GM18498 (cell line): ENCODE data around the gene PSMD2.

Source experiments
- ATAC-seq: cut with Tn5 transposase; IDR thresholded peaks from one replicate; pipeline ENCODE4 v1.9.1; 2021; ENCODE audit warnings: mild to moderate bottlenecking, moderate library complexity; ENCODE audit not compliant: unreplicated experiment

The PSMD2 gene

GRCh38 chr3:184354121-184354728, 55.2 kb downstream of the PSMD2 start:
- no peak for ATAC-seq

GRCh38 chr3:184354754-184355153, 55.7 kb downstream of the PSMD2 start:
- ATAC-seq: no peak

DNA sequence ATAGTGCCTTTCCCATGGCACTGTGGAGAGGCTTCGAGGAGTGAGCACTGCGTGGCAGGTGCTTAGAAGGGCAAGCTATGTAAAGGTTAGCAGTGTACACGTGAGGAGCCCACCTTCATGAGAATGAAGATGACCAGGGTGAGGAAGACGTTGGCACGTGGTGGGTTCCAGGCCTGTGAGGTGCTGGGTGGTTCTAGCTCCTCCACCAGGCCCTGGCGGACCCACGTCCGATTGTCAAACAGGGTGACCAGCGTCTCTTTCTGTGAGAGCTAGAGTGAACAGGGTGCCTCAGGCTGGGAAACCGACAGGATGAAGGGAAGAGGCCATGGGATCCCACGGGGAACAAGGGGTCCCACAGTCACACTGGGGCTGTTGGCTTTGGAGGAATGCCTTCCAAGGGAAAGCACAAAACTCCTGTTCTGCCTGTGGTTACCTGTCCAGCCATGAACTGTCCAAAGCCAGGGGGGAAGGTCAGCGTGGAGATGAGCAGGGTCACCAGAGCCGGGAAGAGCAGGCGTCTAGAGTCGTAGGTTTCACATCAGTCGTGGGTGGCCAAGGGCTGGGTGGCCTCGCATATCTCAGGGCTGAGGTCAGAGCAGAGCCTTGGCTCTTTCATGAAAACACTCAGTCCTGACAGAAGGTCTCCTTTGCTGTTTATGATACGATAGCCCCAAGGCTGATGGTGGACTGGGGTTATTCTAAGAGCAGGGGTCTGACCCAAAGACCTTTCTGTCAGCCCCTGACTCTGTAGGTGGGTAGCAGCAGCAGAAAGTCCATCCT, 56.4 kb downstream of the PSMD2 start:
- no peak for ATAC-seq

DNA sequence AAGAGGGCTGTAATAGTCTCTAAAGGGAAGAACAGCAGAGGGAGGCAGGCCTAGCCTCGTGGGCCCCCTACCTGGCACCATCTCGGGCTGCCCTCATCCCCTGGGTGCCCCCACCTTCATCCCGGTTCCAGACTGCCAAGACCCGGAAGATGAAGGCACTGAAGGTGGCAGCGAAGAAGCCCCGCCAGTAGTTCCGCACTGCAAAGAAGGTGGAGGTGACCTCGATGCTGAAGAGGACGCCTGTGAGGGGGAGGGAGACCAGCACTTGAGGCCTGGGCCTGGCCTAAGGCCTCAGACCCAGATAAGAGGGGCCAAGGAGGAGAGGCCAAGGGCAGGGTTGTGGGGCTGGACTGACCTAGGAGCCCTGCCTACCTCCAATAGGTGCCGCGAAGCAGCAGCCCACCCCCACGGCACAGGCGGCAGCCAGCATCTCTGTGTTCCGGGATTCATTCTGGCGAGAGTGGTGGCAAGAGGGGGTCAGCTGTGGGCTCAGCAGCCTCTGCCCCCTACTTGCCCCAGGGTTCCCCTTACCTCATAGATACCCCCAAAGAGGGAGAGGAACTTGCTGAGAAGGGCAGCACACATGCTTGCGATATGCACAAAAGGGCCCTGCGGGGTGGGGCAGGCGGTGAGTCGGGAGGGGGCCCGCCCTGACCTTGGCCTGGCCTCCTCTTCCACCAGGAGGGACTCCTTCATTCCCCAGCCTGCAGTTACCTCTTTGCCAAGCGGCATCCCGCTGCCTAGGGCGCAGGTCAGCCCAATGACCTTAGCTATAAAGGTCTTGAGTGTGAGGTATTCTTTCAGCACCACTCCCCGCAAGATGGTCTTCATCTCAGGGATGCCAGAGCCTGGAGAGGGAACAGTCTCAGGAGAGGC, 58.4 kb downstream of the PSMD2 start:
- ATAC-seq: no peak

- ATAC-seq: no peak
Observed at GRCh38 chr3:184358124-184358767, 59.2 kb downstream of the PSMD2 start.
